Measurements from ENCODE around the gene CTSA.
"Not testable (repeated sequence)": the region's sequence is repeated elsewhere in the genome, so short reads cannot be mapped to it uniquely, and the experiment has no call there.

The CTSA gene

GRCh38 chr20:45867136-45867818 lies 23.9 kb upstream of the CTSA start:
- DNase-seq, result no peak

GRCh38 chr20:45867819-45868176 lies 23.3 kb upstream of the CTSA start:
- DNase-seq, result no peak

GRCh38 chr20:45872626-45873025 lies 18.5 kb upstream of the CTSA start:
- no peak for DNase-seq

- no peak for DNase-seq
These were observed 17.6 kb upstream of the CTSA start for GRCh38 chr20:45873409-45874103.

GRCh38 chr20:45874104-45874481 lies 17.0 kb upstream of the CTSA start:
- not testable (repeated sequence) for DNase-seq

- DNase-seq, result no peak
These were observed 16.6 kb upstream of the CTSA start for GRCh38 chr20:45874576-45874975.

- DNase-seq, result no peak
These were observed 12.9 kb upstream of the CTSA start for GRCh38 chr20:45878076-45878761.

- peak; percentile 91 to 97 for DNase-seq
These were observed 9.9 kb upstream of the CTSA start, which contains the start of gene ZSWIM1 for GRCh38 chr20:45880988-45881788. ZSWIM1 (plus strand) TSS chr20:45881227; CDS start chr20:45882593, 1,366 bp downstream.

- DNase-seq, result no peak
These were observed 8.6 kb upstream of the CTSA start for GRCh38 chr20:45882469-45883099.

- DNase-seq, result no peak
These were observed 8.1 kb upstream of the CTSA start for GRCh38 chr20:45883100-45883469.

- DNase-seq, result no peak
These were observed 4.4 kb upstream of the CTSA start for GRCh38 chr20:45886590-45887345.

GRCh38 chr20:45887346-45887715 lies 3.8 kb upstream of the CTSA start, which contains the start of gene SPATA25:
SPATA25 (minus strand) TSS chr20:45887622; CDS start chr20:45887590, 32 bp downstream.
- no peak for DNase-seq

GRCh38 chr20:45888681-45889080 lies 2.5 kb upstream of the CTSA start:
- DNase-seq, result no peak

- DNase-seq, result peak in 1 of 2 experiments; percentile 54
These were observed 804 bp upstream of the CTSA start for GRCh38 chr20:45890077-45890984.

- DNase-seq, result no peak
These were observed 1.1 kb downstream of the CTSA start for GRCh38 chr20:45892049-45892825.

- no peak for DNase-seq
These were observed 1.8 kb downstream of the CTSA start for GRCh38 chr20:45892828-45893500.

GRCh38 chr20:45893831-45894230 lies 2.7 kb downstream of the CTSA start:
- DNase-seq, result no peak

GRCh38 chr20:45894797-45895196 lies 3.7 kb downstream of the CTSA start:
- no peak for DNase-seq

- DNase-seq, result no peak
These were observed 5.6 kb downstream of the CTSA start for GRCh38 chr20:45896641-45897161.
